Spleen (tissue), 11 donors: ENCODE measurements around the gene GRIK5. TPM values are rescaled to one million over a fixed set of nuclear protein-coding genes. Genes with fewer than 3 reads are reported as not detected.
A peak's percentile ranks its signal among the peaks of the same experiment; 100 is the strongest.
"Not testable (repeated sequence)": the region's sequence is repeated elsewhere in the genome, so short reads cannot be mapped to it uniquely, and the experiment has no call there.

ENCODE experiments used
- DNase-seq: peaks from one replicate; pipeline ENCODE4 v3.0.0-alpha.2; 2020
- H3K27ac ChIP-seq, 8 donors: fragments of 200-600 bp; sonication (generic) in 7 of 8; 1 replicate in 4 of 8; 2 replicates in 4 of 8; pipeline versions ENCODE4 v1.5.0 to v1.8.0; 2016 to 2021; ENCODE audit warnings: inconsistent platforms in 4 of 8, mild to moderate bottlenecking in 4 of 8, moderate library complexity in 1 of 8
- H3K27me3 ChIP-seq, 7 donors: fragments of 200-600 bp; sonication (generic) in 6 of 7; replicated peaks in 1 of 7; 1 replicate in 4 of 7; 2 replicates in 3 of 7; pipeline versions ENCODE4 v1.5.0 to v1.8.0; 2016 to 2021; ENCODE audit warnings: inconsistent platforms in 3 of 7, mild to moderate bottlenecking in 1 of 7
- H3K36me3 ChIP-seq, 6 donors: fragments of 200-600 bp; sonication (generic) in 5 of 6; 1 replicate in 4 of 6; 2 replicates in 2 of 6; pipeline versions ENCODE4 v1.5.0 to v1.8.0; 2016 to 2021; ENCODE audit warnings: inconsistent platforms in 2 of 6
- H3K4me1 ChIP-seq, 6 donors: fragments of 200-600 bp; sonication (generic) in 5 of 6; 1 replicate in 3 of 6; 2 replicates in 3 of 6; pipeline versions ENCODE4 v1.5.0 to v1.8.0; 2016 to 2021; ENCODE audit warnings: inconsistent platforms in 3 of 6
- H3K4me3 ChIP-seq, 8 donors: fragments of 200-600 bp; sonication (generic) in 7 of 8; 1 replicate in 4 of 8; 2 replicates in 4 of 8; pipeline versions ENCODE4 v1.5.0 to v1.8.0; 2016 to 2021; ENCODE audit warnings: inconsistent platforms in 4 of 8, mild to moderate bottlenecking in 4 of 8, moderate library complexity in 2 of 8
- H3K9me3 ChIP-seq, 8 donors: fragments of 200-600 bp; sonication (generic) in 7 of 8; 1 replicate in 4 of 8; 2 replicates in 4 of 8; pipeline versions ENCODE4 v1.5.0 to v1.8.0; 2016 to 2021; ENCODE audit warnings: inconsistent platforms in 4 of 8
- POLR2A ChIP-seq, 3 donors: fragments of 450-650 bp; IDR thresholded peaks; one replicate each; pipeline ENCODE4 v1.5.1; 2017; ENCODE audit warnings: antibody characterized with exemption in 3 of 3, mild to moderate bottlenecking in 1 of 3
- POLR2AphosphoS5 ChIP-seq, 3 donors: sonication (generic); formaldehyde crosslinking; IDR thresholded peaks; one replicate each; pipeline ENCODE4 v1.5.1; 2017; ENCODE audit warnings: antibody characterized with exemption in 3 of 3
- WGBS, 5 donors: extraction: QIAGEN DNeasy Blood & Tissue Kit in 3 of 5; methylation state at CpG; one replicate each; pipeline versions ENCODE4 v1.1.5 to v1.1.7; 2013 to 2018; 5-methylcytosine and 5-hydroxymethylcytosine counted together
- intact Hi-C: fragments of 100-400 bp; cut with DNase I; formaldehyde crosslinking; loops from one replicate; pipeline ENCODE4 v1.15.0; 2023; ENCODE audit warnings: low total_unique reads
- polyA plus RNA-seq, 3 donors: library from polyadenylated mRNA; stranded (reverse); fragments of 200-250 nt; gene quantifications; one replicate each; pipeline ENCODE4 v1.2.1, GENCODE V29; 2013
- total RNA-seq, 7 donors: library from RNA; depleted of rRNA in 3 of 7; stranded (reverse); fragments of >200 nt in 3 of 7; fragmentation: NEBNext Ultra II Directional in 4 of 7; extraction: Animal tissue kit (Norgen Biotek cat#: 25700) in 4 of 7; gene quantifications; one replicate each; pipeline versions ENCODE4 v1.1.0 to v1.2.1, GENCODE V29; 2016 to 2021
- TF ChIP-seq, protein P1 (sequence below), 11 experiments: fragments of 200-600 bp in 7 of 11; fragments of 450-650 bp in 4 of 11; sonication (generic) in 4 of 11; IDR thresholded peaks in 8 of 11; conservative IDR thresholded peaks in 3 of 11; 1 replicate in 7 of 11; 2 replicates in 4 of 11; pipeline versions ENCODE4 v1.4.0 to v1.8.0; 2016 to 2021; ENCODE audit warnings: antibody characterized with exemption in 11 of 11, inconsistent platforms in 4 of 11, mild to moderate bottlenecking in 1 of 11
- donor health status: healthy with polysubstance abuse.
- donor health status: DM: no; HTN: no; CAD: no; lungs with moderate emphysema.
- donor health status: DM: no; HTN: no; CAD: no.
- donor health status: Bipolar disorder and iron deficiency.
- donor health status: healthy.
- donor health status: DM: no; HTN: no; CAD: no.
- donor health status: DM: yes; HTN: yes; CAD: no.

GRIK5 gene
- total and polyA plus RNA-seq, 10 donors = 0.94 to 4.7 (median 2.1) TPM

DNA sequence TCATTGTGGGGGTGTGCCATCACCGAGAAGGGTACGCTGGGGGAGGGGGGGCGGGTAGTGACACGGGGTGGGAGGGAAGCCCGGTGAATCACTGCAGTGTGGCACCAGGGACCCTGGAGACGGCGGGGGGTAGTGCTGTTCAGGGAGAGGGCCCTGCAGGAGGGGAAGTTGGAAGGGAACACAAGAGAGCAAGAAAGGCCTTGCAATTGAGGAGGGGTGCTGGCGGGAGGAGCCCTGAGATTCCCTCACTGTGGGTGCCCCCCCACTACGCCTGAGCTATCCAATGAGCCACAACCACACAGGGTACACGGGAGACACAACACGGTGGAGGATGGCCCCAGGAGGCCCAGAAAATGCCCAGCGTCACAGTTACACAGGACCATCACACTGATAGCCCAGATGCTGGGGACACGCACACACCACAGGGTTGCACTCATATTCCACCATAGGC, 75.5 kb downstream of the GRIK5 start:
- peaks cover 7 to 48% (median 32%) of the 10 kb centered on the region in 6 donors for H3K4me1 ChIP-seq
- peak overlapping the region; percentile 41 to 89 (median 62) for H3K4me3 ChIP-seq
- no peaks in the 10 kb centered on the region for H3K36me3 ChIP-seq
- WGBS, 5 donors = 22 to 24% (median 23%) methylated on average over 10 to 13 of the region's 13 CpGs
- H3K27ac ChIP-seq = no peak overlapping the region
- intact Hi-C loops = no loop called here
- no peaks in the 10 kb centered on the region for H3K9me3 ChIP-seq
- TF ChIP-seq, protein P1, sequence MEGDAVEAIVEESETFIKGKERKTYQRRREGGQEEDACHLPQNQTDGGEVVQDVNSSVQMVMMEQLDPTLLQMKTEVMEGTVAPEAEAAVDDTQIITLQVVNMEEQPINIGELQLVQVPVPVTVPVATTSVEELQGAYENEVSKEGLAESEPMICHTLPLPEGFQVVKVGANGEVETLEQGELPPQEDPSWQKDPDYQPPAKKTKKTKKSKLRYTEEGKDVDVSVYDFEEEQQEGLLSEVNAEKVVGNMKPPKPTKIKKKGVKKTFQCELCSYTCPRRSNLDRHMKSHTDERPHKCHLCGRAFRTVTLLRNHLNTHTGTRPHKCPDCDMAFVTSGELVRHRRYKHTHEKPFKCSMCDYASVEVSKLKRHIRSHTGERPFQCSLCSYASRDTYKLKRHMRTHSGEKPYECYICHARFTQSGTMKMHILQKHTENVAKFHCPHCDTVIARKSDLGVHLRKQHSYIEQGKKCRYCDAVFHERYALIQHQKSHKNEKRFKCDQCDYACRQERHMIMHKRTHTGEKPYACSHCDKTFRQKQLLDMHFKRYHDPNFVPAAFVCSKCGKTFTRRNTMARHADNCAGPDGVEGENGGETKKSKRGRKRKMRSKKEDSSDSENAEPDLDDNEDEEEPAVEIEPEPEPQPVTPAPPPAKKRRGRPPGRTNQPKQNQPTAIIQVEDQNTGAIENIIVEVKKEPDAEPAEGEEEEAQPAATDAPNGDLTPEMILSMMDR (IDR thresholded peaks at IDR 0.05 in 8 of 11, conservative IDR thresholded peaks at IDR 0.05 in 3 of 11) = no peak
- TF ChIP-seq POLR2AphosphoS5 (IDR thresholded peaks at IDR 0.05) (no peak), POLR2A (IDR thresholded peaks at IDR 0.05) (no peak)
- DNase-seq = no peak
- peaks cover 0 to 91% (median 57%) of the 10 kb centered on the region in 7 donors for H3K27me3 ChIP-seq

DNA sequence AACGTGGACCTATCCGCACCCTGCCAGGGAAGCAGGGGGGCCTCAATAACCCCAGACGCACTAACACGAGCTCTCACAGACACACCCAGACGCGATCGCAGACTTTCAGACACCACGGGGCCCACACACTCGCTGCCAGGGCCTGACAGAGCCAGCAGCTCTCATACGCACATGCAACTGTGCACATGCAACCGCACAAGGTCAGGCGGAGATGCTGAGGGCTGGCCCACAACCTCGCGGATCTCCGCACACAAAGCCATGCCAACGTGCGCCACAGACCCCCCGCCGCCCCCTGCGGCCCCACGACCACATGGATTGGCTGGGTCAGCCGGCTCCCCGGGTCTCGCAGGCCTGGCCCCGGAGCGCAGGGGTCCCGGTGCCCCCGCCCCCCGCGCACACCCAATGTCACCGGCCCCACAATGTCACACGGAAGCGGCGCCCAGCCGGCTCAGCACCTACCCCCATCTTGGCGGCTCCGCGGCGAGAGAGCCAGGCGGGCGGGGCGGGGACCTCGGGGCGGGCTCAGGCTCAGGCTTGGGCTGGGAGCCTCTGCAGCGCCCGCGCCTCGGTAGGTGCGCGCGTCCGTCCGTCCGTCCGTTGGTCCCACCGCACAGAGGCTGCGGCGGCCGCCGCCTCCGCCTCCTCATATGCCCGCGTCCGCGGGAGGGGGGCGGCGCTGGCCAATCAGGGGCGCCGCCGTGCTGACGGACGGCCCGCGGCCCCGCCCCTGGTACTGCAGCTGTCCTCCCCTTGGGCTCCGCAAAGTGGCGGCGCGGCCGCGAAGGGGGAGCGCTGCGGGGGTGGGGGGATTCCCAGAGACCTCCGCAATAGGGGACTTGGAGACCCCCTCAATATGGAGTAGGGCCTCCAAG, 76.2 kb downstream of the GRIK5 start, which contains the start of gene ATP1A3:
Gene ATP1A3 (minus strand): TSS at position 619 of the 872 bp plus-strand sequence. CDS start 154 bp downstream, at position 465.
- intact Hi-C loops = no loop called here
- Histone ChIP-seq H3K9me3 (no peaks in the 10 kb centered on the region), H3K27ac (peak within 1 kb of the TSS in 2 of 8 donors; percentile 6 to 13), H3K36me3 (no peaks in the 10 kb centered on the region), H3K27me3 (peaks cover 0 to 84% (median 51%) of the 10 kb centered on the region in 7 donors), H3K4me1 (peaks cover 7 to 41% (median 32%) of the 10 kb centered on the region in 6 donors), H3K4me3 (peak within 1 kb of the TSS; percentile 41 to 89 (median 62))
- WGBS, 5 donors = 0 to 2% (median 1%) methylated on average over 11 to 84 of the region's 84 CpGs
- peak; percentile 89 for DNase-seq
- TF ChIP-seq POLR2AphosphoS5 (IDR thresholded peaks at IDR 0.05) (peak in 2 of 3 donors; percentile 31 to 38), POLR2A (IDR thresholded peaks at IDR 0.05) (no peak)
- TF ChIP-seq, protein P1 (IDR thresholded peaks at IDR 0.05 in 8 of 11, conservative IDR thresholded peaks at IDR 0.05 in 3 of 11) = peak in 1 of 11 experiments; percentile 20

DNA sequence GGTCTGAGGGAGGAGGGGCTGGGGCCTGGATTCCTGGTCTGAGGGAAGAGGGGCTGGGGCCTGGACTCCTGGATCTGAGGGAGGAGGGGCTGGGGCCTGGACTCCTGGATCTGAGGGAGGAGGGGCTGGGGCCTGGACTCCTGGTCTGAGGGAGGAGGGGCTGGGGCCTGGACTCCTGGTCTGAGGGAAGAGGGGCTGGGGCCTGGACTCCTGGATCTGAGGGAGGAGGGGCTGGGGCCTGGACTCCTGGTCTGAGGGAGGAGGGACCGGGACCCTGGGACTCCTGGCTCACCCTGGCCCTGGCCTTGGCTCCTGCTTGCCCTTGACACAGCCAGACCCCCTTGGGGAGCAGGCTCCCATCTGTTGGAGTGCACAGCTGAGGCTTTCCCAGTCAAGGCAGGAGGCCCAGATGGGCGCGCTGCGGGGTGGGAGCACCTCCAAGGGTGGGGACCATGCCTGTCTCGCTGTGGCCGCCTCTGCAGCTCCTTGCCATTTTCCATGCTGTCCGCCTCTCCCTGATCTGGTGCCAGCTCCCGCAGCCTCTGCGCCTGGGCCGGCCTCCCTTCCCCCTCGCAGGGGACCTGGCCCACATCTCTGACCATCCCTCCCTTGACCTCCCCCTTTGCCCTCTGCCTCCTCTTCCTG, 78.0 kb downstream of the GRIK5 start:
- H3K9me3 ChIP-seq, intact Hi-C loops, H3K27ac ChIP-seq, H3K36me3 ChIP-seq, DNase-seq, H3K4me3 ChIP-seq: not testable (repeated sequence)
- 86 to 91% (median 89%) methylated on average over 10 to 11 of the region's 11 CpGs for WGBS, 5 donors
- Histone ChIP-seq H3K4me1 (peaks cover 0 to 24% (median 15%) of the 10 kb centered on the region in 6 donors), H3K27me3 (peaks cover 0 to 66% (median 34%) of the 10 kb centered on the region in 7 donors)

DNA sequence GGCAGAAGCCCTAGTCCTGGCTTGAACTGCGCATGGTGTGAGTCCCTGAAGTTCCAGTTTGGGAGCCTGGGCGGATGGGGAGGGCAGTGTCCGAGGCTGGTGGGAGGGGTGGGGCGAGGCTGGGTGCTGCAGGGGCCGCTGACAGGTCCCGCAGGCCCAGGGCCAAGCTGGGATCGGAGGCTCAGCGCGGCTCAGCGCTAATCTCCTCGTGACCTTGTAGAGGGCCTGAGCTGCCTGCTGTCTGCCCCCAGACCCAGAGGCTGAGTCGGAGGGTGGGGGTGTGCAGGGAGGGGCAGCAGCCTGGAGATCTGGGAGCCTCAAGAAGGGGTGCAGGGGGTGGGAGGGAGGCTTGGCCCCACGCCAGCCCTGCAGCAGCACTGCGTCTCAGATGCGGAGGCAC, 79.0 kb downstream of the GRIK5 start:
- TF ChIP-seq, protein P1 (IDR thresholded peaks at IDR 0.05 in 8 of 11, conservative IDR thresholded peaks at IDR 0.05 in 3 of 11) = no peak
- no peak for TF ChIP-seq POLR2AphosphoS5 (IDR thresholded peaks at IDR 0.05)
- TF ChIP-seq POLR2A (IDR thresholded peaks at IDR 0.05) = no peak
- intact Hi-C loops = no loop called here
- no peak for DNase-seq
- no peak overlapping the region for H3K4me3 ChIP-seq
- no peaks in the 10 kb centered on the region for H3K36me3 ChIP-seq
- WGBS, 5 donors = 57 to 74% (median 67%) methylated on average over 4 to 15 of the region's 15 CpGs
- H3K27ac ChIP-seq = no peak overlapping the region
- peaks cover 0 to 20% (median 13%) of the 10 kb centered on the region in 6 donors for H3K4me1 ChIP-seq
- peaks cover 0 to 56% (median 24%) of the 10 kb centered on the region in 7 donors for H3K27me3 ChIP-seq
- H3K9me3 ChIP-seq = no peaks in the 10 kb centered on the region
